GM10266 (cell line): ENCODE data around the gene CRYBG3.
"Not testable (repeated sequence)": the region's sequence is repeated elsewhere in the genome, so short reads cannot be mapped to it uniquely, and the experiment has no call there.

Experiments
- DNase-seq: peaks from one replicate; pipeline ENCODE4 v3.0.0; 2012; ENCODE audit errors: extremely low spot score
- TF ChIP-seq, protein P1 (sequence below): IDR thresholded peaks from 2 replicates; pipeline ENCODE4 v1.5.1; 2012; ENCODE audit warnings: mild to moderate bottlenecking, low read depth; ENCODE audit not compliant: control insufficient read depth, insufficient read depth; ENCODE audit errors: missing control alignments

Gene CRYBG3

DNA sequence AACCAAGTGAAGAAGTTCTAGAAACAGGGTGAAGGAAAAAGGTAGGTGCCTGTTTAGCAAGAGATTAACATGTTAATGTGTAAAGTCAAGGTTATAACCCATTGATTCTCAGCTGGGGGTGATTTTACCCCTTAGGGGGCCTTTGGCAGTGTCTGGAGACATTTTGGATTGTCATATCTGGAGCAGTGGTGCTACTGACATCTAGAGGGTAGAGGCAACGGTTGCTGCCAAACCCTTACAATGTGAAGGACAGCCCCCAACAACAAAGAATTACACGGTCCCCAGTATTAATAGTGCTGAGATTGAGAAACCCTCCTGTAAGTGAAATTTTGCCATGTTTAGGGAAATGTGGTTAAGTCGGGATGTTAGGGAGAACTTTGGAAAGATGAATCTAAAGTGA lies 74.7 kb downstream of the CRYBG3 start:
- no peak for DNase-seq
- TF ChIP-seq, protein P1, sequence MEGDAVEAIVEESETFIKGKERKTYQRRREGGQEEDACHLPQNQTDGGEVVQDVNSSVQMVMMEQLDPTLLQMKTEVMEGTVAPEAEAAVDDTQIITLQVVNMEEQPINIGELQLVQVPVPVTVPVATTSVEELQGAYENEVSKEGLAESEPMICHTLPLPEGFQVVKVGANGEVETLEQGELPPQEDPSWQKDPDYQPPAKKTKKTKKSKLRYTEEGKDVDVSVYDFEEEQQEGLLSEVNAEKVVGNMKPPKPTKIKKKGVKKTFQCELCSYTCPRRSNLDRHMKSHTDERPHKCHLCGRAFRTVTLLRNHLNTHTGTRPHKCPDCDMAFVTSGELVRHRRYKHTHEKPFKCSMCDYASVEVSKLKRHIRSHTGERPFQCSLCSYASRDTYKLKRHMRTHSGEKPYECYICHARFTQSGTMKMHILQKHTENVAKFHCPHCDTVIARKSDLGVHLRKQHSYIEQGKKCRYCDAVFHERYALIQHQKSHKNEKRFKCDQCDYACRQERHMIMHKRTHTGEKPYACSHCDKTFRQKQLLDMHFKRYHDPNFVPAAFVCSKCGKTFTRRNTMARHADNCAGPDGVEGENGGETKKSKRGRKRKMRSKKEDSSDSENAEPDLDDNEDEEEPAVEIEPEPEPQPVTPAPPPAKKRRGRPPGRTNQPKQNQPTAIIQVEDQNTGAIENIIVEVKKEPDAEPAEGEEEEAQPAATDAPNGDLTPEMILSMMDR, result no peak

- TF ChIP-seq, protein P1, result no peak
- DNase-seq, result no peak
Measured at GRCh38 chr3:97899331-97899730, 77.5 kb downstream of the CRYBG3 start.

GRCh38 chr3:97901313-97902248 lies 79.8 kb downstream of the CRYBG3 start:
- TF ChIP-seq, protein P1, result no peak
- DNase-seq, result no peak

DNA sequence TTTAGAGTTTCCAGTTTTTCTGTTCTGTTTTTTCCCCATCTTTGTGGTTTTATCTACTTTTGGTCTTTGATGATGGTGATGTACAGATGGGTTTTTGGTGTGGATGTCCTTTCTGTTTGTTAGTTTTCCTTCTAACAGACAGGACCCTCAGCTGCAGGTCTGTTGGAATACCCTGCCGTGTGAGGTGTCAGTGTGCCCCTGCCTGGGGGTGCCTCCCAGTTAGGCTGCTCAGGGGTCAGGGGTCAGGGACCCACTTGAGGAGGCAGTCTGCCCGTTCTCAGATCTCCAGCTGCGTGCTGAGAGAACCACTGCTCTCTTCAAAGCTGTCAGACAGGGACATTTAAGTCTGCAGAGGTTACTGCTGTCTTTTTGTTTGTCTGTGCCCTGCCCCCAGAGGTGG lies 88.0 kb downstream of the CRYBG3 start:
- DNase-seq, result not testable (repeated sequence)

GRCh38 chr3:97910236-97910831 lies 88.5 kb downstream of the CRYBG3 start:
- DNase-seq, result not testable (repeated sequence)

GRCh38 chr3:97910931-97911351 lies 89.1 kb downstream of the CRYBG3 start:
- TF ChIP-seq, protein P1, result no peak
- no peak for DNase-seq

DNA sequence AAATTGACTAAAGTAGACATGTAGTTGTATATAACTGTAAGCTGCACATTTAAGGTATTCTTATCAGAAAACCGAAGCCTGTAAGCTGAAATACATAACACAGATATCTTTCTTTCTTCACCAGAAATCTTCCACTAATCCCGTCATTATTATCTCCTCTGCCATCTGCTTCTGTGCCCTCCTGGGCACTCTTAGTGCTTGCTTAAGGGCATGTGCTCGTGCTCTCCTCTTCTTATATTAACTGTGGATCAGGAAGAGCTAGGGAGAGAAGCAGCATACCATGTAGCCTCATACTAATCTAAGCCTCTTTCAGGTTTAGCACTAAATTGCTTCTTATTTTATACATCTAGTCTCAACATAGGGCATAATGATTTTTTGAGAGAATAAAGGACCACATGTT lies 89.6 kb downstream of the CRYBG3 start:
- no peak for DNase-seq
- TF ChIP-seq, protein P1, result no peak

DNA sequence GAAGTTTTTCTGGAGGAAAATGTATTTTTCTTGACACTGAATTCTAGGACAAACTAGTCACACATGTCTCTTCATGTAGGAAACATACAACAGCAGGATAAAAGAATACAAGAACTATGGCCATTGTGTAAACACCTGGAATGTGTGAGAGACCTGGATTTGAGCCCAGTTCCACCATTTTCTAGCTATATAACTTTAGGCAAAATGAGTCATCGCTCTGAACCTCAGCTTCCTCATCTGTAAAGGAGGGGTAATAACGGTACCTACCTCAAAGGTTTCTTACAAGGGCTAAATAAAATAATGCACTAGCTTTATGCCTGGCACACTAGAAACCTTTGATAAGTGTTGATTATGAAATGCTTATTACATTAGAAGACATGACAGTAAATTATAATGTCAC lies 92.6 kb downstream of the CRYBG3 start:
- DNase-seq, result no peak
- TF ChIP-seq, protein P1, result no peak
